ENCODE results near the gene KLHL22.

GRCh38 chr22:20429254-20430100 is 66.1 kb downstream of the KLHL22 start:
- TF ChIP-seq CTCF (conservative IDR thresholded peaks at IDR 0.05; ENCODE audit: low read depth, low read length) (no peak), EZH2 (IDR thresholded peaks at IDR 0.05; ENCODE audit: borderline replicate concordance, low read depth, low read length, poor library complexity, severe bottlenecking) (no peak)
